ENCODE measurements around the gene SIPA1L2.
"Not testable (repeated sequence)": the region's sequence is repeated elsewhere in the genome, so short reads cannot be mapped to it uniquely, and the experiment has no call there.

GRCh38 chr1:232612836-232613235, 17.1 kb downstream of the SIPA1L2 start:
- TF ChIP-seq, protein P1, sequence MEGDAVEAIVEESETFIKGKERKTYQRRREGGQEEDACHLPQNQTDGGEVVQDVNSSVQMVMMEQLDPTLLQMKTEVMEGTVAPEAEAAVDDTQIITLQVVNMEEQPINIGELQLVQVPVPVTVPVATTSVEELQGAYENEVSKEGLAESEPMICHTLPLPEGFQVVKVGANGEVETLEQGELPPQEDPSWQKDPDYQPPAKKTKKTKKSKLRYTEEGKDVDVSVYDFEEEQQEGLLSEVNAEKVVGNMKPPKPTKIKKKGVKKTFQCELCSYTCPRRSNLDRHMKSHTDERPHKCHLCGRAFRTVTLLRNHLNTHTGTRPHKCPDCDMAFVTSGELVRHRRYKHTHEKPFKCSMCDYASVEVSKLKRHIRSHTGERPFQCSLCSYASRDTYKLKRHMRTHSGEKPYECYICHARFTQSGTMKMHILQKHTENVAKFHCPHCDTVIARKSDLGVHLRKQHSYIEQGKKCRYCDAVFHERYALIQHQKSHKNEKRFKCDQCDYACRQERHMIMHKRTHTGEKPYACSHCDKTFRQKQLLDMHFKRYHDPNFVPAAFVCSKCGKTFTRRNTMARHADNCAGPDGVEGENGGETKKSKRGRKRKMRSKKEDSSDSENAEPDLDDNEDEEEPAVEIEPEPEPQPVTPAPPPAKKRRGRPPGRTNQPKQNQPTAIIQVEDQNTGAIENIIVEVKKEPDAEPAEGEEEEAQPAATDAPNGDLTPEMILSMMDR (IDR thresholded peaks at IDR 0.05): not testable (repeated sequence)
- not testable (repeated sequence) for TF ChIP-seq POLR2A, EP300 (IDR thresholded peaks at IDR 0.05)

All from suprapubic skin (tissue), 3 donors.